IPS-NIHi11 (cell line): ENCODE results near the gene PDK2.
A peak's percentile ranks its signal among the peaks of the same experiment; 100 is the strongest.
"Not testable (repeated sequence)": the region's sequence is repeated elsewhere in the genome, so short reads cannot be mapped to it uniquely, and the experiment has no call there.

Experiments used
- DNase-seq: peaks from one replicate; pipeline ENCODE4 v3.0.0; 2012; ENCODE audit warnings: mixed read lengths, low spot score

PDK2 gene

DNA sequence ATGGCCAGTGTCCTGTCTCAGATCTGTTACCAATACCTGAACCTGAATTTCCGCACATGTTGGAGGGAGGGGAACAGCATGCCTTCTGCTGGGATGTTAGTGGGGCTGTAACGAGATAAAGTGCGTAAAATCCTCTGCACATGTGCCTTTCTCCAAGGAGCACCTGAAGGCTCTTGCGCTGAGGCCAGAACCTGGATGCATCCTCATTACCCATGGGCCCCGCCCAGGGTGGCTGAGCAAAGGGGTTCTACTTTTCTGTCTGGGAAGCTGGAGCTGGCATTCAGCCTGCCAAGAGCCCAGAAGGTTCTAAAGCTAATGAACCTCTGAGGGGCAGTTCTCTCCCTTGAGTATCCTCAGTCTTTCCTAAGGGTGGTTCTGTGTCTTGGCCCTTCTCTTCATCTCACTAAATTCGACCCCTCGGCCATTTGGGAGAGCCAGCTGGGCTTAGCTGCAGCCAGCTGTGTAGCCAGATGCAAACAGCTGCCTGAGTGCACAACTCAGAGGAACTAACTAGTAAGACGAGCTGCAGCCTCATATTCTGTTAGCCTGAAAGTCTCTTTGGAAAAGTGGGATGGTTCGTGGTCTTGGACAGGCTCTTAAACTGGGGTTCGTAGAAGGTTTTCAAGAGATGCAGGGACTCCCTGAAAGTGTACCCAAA is 36.7 kb upstream of the PDK2 start:
- no peak for DNase-seq

DNA sequence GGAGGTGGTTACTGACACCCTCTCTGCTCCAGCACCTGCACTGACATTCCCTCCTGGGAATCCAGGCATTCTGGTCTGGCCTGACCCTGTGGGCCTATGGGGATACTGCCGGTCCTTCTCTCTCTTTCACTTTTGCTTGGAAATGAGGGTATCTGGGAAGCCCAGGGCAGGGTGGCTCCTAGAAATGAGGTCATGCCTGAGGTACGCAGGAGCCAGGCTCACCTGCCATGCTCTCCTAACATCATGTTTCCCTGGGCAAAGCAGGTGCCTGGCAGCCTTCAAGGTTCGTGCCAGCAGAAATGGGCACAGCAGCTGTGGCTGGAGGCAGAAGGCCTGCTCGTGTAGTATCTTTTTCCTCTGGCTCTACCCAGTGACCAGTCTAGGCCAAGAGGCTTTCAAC is 35.9 kb upstream of the PDK2 start:
- DNase-seq: no peak

DNA sequence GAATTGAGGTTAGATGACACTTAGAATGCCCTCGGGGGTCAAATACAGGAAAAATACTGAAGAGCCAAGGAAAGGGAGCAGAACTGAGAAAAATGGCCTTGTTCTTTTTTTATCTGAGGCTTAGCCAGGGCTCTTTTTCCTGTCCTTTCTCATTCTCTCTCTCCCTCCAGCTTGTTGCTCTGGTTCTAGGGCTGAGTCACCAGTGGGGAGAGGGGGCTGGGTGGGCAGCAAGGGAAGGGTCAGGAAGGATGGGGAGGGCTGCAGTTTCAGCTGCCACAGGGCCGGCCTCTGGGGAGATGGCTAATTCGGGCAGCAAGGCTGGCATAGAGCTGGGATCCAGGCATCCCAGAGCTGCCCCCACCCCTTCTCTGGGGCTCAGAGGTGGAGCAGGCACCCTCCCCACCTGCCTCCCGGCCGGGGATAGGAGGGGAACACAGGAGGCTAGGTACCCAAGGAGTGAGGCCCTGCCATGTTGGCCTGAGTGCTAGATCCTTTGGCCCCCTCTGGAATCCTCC is 35.3 kb upstream of the PDK2 start:
- DNase-seq: no peak

DNA sequence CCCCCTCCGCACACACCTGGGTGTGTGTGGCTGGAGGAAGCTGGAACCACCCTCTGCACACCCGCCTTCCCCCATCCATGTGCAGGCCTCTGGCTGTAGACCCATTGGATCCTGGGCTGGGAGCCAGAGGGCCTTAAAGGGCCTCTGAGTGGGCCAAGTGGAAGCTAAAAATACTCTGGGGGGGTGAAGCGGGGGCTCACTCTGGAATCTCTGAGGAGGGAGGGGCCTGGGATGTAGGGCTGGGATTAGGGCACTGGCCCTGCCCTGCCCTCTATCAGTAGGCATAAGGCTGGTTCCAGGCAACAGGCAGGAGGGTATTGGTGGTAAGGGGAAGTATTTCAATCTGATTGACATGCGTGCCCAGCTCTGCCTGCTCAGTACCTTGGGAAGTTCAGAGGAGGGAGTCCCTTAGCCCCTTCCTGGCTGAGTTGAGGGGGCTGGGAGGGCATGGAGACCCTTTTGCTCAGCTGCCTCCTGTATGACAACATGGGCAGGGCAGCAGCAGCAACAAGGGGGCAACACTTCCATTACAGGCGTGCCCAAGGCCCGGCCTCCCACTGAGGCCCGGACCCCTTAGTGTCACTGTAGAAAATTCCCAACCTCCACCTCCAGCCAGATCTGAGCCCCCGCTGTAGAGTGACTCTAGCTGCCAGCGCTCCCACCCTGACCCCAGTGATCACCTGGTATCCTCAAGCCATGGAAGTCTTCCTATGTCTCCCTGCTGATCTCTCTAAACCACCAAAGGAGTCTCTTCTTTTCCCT is 34.0 kb upstream of the PDK2 start:
- no peak for DNase-seq

DNA sequence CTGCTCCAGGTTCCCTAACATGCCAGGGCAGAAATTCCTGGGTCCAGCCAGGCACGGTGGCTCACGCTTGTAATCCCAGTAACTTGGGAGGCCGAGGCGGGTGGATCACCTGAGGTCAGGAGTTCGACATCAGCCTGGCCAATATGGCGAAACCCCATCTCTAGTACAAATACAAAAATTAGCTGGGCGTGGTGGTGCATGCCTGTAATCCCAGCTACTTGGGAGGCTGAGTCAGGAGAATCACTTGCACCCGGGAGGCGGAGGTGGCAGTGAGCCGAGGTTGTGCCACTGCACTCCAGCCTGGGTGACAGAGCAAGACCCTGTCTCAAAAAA is 33.5 kb upstream of the PDK2 start:
- DNase-seq: not testable (repeated sequence)

DNA sequence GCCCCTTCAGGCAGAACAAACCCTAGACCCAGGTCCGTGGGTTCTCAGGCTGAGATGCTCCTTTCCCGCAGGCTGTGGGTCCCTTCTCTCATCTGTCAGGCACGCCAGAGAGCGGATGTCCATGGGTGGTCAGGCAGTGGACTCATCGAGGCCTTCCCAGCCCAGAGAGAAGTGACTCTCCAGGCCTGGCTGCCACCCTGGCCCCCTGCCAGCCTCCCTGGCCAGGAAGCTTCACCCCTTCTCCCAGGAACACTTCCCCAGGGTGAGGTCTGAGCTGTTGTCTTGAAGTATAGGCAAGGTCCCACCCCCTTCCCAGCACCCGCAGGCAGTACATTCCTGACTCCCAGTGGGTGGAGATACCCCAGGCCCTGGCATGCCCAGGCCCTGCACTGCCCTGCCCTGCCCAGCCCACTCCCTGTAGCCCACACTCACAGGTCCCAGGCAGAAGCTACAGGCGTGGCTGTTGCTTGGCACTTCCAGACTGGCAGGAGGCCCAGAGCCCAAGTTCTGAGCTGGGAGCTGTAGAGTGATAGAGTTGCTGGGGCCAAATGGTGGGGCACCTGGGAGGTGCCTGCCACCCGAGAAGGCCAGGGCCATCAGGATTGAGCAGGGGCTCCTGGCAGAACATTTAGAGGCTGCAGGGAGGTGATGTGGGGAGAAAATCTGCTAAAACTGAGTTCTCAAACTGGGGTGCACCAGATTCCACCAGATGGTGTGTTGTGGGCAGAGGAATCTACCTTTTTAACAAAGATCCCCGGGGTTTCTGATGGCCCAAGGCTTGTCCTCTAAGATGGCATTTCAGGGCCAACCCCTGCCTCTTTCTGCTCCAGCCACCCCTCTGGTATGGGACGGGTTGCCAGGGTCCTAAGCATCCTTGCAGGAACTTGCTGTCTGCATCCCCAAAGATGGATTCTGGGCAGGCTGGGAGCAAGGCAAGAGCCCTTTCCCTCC is 32.6 kb upstream of the PDK2 start:
- no peak for DNase-seq

DNA sequence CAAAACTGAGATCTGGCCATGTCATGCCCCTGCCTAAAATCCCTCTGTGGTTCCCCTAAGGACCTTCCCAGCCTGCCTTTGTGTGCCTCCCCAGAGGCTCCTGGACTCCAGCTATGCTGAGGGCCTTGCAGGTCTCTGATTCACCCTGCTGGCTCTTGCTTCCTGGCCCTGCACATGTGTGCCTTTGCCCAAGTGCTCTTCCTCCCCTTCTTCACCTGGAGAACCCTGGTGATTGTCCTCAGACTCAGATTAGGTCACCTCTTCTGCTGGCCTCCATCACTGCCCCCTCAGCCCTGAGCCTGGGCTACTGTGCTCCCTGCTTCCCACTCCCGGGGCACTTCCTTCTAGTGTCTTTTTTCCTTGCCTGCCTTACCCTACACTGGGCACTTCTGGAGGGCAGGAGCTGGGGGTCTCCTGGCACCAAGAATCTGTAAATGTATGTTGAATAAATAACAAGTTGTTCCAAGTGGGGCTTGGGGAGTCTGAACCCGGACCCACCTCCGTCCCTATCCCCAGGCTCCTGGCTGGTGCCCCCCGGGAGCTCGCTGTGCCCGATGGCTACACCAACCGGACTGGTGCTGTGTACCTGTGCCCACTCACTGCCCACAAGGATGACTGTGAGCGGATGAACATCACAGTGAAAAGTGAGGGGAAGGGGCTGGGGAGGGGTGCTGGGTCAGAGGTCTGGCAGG is 31.4 kb upstream of the PDK2 start:
- no peak for DNase-seq

DNA sequence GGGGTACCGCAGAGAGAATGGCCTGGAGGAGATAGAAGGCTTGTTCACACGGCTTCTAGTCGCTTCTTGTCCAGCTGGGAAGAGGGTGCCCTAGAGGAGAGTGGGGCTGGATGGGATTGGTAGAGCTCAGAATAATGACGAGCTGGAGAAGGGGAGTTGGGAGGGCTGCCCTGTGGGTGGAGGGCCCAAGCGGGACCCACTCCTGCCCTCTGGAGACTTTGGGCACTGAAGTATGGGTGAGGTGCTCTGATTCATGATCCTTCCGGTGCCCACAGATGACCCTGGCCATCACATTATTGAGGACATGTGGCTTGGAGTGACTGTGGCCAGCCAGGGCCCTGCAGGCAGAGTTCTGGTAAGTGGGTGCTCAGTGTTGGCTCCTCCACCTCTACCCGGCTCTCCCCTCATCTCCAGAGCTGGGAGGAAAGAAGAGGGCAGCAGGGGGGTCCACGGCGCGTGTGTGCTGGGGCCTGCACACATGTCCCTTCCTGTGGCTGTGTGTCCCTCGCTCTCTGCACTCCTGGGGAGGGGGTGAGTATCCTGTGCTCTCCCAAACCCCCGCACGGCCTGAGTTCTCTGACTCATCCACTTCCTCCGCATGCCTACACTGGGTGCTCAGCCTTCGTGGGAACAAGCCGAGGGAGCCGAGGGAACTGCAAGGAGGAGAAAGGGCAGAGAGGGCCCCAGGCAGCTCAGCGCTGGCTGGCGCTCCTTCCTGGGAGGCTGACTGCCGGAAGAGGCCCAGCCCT is 30.7 kb upstream of the PDK2 start:
- DNase-seq: no peak

DNA sequence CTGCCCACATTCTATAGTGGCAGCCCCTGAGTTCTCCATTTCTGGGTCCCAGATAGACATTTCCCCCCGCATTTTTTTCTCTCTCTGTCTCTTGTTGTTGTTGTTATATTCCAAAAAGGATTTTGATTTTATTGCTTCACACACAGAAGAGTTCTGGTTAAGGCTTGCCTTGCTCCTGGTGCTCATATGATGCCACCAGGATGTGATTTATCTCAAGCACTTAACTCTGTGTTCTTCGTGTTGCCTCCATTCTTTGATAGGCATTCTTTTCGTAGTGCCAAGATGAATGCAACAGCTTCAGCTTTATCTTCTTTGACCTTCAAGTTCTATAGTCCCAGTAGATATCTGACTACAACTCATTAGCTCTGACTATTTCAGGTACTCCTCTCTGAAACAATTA is 30.1 kb upstream of the PDK2 start:
- no peak for DNase-seq

DNA sequence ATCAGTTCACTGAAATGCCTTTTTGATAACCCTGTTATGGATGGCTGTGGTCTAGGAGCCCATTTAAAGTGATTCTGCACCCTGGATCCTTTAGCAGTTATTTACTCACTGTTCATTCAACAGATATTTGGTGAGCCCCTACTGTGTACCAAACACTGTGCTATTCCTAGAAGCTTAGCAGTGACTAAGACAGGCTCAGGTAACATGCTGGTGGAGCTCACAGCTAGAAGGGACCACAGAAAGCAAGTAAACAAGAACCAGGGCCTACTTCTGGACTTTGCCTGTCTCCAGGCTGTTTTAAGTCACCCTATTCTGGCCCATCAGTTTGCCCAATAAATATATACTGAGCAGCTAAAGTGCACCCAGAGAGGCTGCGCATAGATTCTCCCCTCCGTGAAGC is 28.2 kb upstream of the PDK2 start:
- no peak for DNase-seq

DNA sequence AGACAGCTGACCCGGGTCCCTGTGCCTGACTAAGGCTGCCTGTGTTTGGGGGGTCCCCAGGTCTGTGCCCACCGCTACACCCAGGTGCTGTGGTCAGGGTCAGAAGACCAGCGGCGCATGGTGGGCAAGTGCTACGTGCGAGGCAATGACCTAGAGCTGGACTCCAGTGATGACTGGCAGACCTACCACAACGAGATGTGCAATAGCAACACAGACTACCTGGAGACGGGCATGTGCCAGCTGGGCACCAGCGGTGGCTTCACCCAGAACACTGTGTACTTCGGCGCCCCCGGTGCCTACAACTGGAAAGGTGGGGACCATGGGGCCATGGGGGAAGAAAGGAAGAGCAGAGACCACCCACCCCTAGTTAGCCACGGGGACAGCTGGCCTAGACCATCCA is 27.2 kb upstream of the PDK2 start:
- DNase-seq: no peak

DNA sequence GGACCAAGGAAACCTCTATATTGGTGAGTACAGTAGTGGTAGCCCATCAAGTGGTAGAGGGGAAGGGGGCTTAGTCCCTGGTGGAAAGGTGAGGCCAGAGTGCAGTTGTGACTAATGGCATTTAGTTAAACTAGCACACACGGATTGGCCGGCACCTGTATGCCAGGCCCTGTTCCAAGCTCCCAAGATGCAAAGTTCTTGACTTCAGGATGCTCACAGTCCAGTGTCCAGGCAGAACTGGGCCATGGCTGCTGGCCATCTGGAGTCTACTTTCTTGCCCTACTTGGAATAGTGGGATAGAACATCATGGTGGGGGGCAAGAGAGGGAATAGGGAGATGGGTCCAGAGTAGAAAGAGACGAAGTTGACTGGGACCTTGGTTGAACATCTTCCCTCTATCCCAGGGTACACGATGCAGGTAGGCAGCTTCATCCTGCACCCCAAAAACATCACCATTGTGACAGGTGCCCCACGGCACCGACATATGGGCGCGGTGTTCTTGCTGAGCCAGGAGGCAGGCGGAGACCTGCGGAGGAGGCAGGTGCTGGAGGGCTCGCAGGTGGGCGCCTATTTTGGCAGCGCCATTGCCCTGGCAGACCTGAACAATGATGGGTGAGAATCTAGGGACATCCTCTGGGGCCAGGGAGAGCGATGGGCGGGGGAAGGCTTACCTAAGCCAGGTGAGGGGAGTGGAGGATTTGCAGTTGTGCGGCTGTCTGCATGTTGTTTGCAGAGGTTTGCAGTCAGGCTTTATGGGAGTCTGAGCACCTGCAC is 24.1 kb upstream of the PDK2 start:
- no peak for DNase-seq

DNA sequence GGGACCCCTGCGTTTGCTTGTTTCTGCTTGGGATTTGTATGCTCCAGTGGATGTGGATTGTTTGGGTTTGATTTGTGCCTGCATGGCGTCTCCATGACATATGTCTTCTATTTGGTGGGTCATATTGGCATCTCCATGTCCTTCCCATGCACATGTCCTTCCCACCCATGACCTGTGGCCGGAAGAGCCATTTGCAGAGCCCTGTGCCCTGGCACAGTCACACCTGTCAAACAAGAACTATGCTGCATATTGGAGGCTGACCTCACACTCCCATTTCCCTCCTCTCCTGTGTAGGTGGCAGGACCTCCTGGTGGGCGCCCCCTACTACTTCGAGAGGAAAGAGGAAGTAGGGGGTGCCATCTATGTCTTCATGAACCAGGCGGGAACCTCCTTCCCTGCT is 23.5 kb upstream of the PDK2 start:
- no peak for DNase-seq

DNA sequence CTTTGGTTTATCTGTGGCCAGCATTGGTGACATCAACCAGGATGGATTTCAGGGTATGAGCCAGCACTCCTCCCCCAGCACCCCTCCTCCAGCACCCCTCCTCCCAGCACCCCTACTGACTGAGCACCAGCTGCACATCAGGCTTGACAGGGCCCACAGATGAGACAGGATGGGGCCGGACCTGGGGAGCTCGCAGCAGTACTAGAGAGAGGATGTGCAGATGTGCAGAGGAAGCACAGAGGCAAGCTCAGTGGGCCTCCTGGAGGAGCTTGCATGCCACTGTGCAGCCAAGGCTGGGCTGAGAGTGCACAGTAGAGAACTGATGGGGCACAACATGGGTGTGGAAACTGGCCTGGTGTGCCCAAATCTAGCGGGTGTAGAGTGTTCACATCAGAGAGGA is 23.0 kb upstream of the PDK2 start:
- DNase-seq: no peak

DNA sequence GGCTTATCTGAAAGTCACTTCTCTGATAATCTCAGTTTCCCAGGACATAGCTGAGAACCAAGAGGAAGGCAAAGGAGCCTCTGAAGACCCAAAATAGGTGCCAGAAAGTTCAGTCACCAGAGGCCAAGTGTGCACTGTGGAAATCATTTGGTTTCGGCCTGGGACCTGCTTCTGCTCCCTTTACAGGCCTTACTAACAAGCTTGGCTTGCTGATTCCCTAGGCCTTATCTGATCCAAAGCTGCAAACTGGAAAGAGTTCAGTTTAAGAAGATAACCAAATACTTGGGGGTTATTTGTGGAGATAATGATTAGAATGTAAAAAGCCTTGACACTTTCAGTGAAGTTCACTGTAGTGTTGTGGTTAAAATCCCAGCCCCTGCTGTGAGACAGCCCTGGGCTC is 22.2 kb upstream of the PDK2 start:
- no peak for DNase-seq

DNA sequence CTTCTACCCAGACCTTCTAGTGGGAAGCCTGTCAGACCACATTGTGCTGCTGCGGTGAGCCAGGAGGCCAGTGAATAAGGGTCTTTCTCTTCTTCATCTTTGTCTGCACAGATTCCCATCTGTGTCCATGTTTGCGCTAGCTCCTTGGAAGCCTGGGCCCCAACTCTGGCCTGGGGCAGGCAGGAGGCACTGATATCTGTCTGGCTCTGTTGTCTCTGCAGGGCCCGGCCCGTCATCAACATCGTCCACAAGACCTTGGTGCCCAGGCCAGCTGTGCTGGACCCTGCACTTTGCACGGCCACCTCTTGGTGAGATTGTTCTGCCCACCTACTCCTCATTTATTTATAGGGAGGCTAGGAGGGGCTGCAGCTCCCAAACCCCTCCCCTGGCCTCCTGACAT is 20.9 kb upstream of the PDK2 start:
- no peak for DNase-seq

DNA sequence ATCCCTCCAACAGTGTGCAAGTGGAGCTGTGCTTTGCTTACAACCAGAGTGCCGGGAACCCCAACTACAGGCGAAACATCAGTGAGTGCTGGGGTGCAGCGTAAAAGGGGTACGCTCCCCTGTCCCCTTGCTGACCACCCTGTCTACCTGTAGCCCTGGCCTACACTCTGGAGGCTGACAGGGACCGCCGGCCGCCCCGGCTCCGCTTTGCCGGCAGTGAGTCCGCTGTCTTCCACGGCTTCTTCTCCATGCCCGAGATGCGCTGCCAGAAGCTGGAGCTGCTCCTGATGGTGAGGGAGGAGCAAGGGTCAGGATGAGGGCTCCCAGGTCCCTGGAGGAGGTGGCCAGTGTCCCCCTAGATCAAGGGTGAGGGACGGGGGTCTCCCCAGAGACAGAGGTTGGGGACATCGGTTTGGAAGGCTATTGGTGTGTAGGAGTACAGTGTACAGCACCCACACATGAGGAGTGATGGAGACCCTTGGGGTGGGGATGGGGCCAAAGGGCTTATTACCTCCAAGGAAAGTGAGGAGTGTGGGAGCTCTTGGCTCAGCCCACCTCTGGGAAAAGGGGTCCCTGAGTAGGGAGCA is 19.6 kb upstream of the PDK2 start:
- no peak for DNase-seq

DNA sequence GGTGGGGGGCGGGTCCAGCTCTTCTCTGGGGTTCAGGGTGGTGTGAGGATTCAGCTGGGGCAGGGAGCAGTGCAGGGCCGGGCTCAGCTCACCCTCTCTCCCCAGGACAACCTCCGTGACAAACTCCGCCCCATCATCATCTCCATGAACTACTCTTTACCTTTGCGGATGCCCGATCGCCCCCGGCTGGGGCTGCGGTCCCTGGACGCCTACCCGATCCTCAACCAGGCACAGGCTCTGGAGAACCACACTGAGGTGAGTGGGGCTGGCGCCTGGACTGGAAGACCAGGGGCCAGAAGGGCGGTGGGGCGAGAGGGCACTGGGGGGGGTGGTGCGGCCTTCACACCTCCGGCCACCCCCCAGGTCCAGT is 18.9 kb upstream of the PDK2 start:
- DNase-seq: no peak

DNA sequence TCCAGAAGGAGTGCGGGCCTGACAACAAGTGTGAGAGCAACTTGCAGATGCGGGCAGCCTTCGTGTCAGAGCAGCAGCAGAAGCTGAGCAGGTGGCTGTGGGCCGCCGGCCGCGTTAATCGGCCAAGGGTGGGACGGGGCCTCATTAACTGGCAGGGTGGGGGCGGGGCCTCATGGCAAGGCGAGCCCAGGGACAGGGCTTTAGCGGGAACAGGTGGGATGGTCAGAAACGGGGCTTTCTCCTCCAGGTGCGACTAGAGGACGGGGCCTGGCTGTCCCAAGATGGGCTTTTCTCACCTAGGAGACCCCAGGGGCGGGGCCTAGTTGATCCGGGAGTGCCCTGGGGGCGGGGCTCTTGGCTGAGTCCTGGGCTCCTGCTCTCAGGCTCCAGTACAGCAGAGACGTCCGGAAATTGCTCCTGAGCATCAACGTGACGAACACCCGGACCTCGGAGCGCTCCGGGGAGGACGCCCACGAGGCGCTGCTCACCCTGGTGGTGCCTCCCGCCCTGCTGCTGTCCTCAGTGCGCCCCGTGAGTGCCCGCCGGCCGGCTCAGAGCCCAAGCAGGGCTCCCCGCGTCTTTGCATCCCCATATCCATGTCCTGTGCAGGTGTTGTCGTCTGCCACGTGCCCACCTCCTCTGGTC is 18.4 kb upstream of the PDK2 start:
- DNase-seq: peak; percentile 77

DNA sequence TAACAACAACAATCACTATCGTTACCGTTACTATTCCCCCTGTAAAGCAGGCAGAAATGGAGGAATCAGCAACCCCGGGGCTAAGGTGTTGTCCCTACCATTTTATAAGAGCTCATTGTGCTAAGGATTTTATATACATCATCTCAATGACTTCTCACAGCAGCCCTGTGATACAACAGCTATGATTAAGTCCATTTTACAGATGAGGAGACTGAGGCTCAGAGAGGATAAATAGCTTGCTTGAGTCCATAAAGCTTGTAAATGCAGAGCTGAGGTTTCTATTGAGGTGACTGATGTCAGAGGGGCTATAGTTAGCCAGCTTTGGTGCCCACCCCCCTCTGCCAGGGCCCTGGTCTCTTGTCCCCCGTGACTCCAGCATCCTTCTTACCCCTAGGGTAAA is 16.7 kb upstream of the PDK2 start:
- DNase-seq: no peak
